ENCODE measurements around the gene THBS2. TPM values are rescaled to one million over a fixed set of nuclear protein-coding genes. Genes with fewer than 3 reads are reported as not detected.

Gene THBS2
- total and polyA plus RNA-seq, 2 donors (not counting 3 experiments of a cell fraction or from before 2014, with no cell fraction given) = 0.08 TPM; not detected in 1

DNA sequence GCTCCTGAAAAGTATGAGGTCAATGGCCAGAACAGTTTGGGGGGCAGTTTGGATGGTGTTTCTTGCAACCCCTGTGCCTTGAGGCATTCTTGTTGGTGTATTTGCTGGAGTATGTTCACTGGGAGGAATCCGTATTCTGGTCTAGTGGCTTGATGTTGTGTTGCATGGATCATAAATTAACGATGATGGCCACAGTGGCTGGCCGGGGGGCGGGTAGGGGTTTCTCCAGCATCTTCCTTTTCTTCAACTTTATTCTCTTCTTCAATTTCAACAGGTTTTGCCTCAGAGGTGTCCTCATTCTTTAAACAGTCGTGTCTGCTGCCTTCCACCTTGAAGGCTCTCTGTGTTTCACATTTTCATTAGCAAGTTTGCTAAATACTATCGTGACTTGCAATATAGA, 43.0 kb upstream of the THBS2 start:
- no peak overlapping the region for H3K4me3 ChIP-seq (replicated peaks in 1 of 3; ENCODE audit: insufficient read depth in 1 of 3, low read depth in 1 of 3, low read length in 3 of 3)
- no peak overlapping the region for H2AFZ ChIP-seq (ENCODE audit: low read depth, low read length)
- no peaks in the 10 kb centered on the region for H3K9me1 ChIP-seq (replicated peaks; ENCODE audit: control insufficient read depth, extremely low read depth, insufficient read depth, low read length)
- no peak for DNase-seq (ENCODE audit: low read depth, low spot score)
- no peaks in the 10 kb centered on the region for H4K20me1 ChIP-seq (replicated peaks; ENCODE audit: control insufficient read depth, extremely low read depth, insufficient read depth, low read length)
- H3K4me1 ChIP-seq (ENCODE audit: control insufficient read depth, extremely low read depth, insufficient read depth, low read length) = no peaks in the 10 kb centered on the region
- ChIA-PET POLR2A (no interaction called here), CTCF (no interaction called here)
- H3K27me3 ChIP-seq (ENCODE audit: control insufficient read depth in 2 of 2, insufficient read depth in 2 of 2, low read length in 2 of 2) = no peaks in the 10 kb centered on the region
- no peaks in the 10 kb centered on the region for H3K79me2 ChIP-seq (ENCODE audit: control insufficient read depth, insufficient read depth, low read length)
- intact Hi-C loops (cut with micrococcal nuclease) (no loop called here), dilution Hi-C loops (cut with MboI; ENCODE audit: extremely low pct_ligation_motif_present, low sequenced_read_pairs) (no loop called here)
- no peak overlapping the region for H3K27ac ChIP-seq (ENCODE audit: insufficient read depth, low read depth, low read length)
- no peaks in the 10 kb centered on the region for H3K36me3 ChIP-seq (ENCODE audit: control insufficient read depth in 2 of 2, extremely low read depth in 1 of 2, insufficient read depth in 2 of 2, low read length in 2 of 2)
- FAIRE-seq = no peak
- no peak overlapping the region for H3K9ac ChIP-seq (replicated peaks; ENCODE audit: extremely low read depth, insufficient read depth, low read length)
- TF ChIP-seq FOS (IDR thresholded peaks at IDR 0.05; ENCODE audit: borderline replicate concordance, insufficient read depth, low read length) (no peak), JUN (IDR thresholded peaks at IDR 0.05; ENCODE audit: borderline replicate concordance, insufficient read depth, insufficient read length, low read depth) (no peak)
- BruUV-seq (replicated peaks) = no TSS peak
- H3K9me3 ChIP-seq (replicated peaks; ENCODE audit: control insufficient read depth, insufficient read depth, low read length) = peaks cover 2% of the 10 kb centered on the region
- H3K4me2 ChIP-seq (ENCODE audit: insufficient read depth, low read length) = no peak overlapping the region

DNA sequence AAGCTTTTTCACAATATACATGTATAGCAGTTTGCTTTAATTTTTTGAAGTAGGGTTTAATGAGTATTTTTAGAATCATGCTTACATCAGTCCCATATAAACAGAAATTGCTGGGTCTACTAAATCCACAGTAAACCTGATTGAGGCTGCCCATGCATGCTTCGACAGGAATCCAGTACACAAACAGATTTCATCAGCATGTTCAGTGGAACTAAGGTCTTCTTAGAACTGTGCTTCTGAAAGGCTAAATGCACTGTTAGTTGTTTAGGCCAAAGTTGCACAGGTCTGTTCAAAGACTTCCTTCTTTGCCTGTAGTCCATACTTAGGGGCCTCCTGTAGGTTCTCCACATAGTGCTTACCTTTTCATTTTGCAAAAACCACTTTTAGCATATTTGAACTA, 42.5 kb upstream of the THBS2 start:
- TF ChIP-seq GATA2 (IDR thresholded peaks at IDR 0.05; ENCODE audit: insufficient read depth, insufficient read length, low read depth, low read length) (no peak), FOS (IDR thresholded peaks at IDR 0.05; ENCODE audit: borderline replicate concordance, insufficient read depth, low read length) (no peak), JUN (IDR thresholded peaks at IDR 0.05; ENCODE audit: borderline replicate concordance, insufficient read depth, insufficient read length, low read depth) (no peak), MYC (IDR thresholded peaks at IDR 0.05; ENCODE audit: low read depth, low read length) (no peak), POLR2AphosphoS5 (IDR thresholded peaks at IDR 0.05; ENCODE audit: insufficient read depth, low read depth, low read length) (no peak), POLR2A (IDR thresholded peaks at IDR 0.05; ENCODE audit: low read depth, low read length) (no peak), EZH2 (IDR thresholded peaks at IDR 0.05; ENCODE audit: borderline replicate concordance, low read depth, low read length, severe bottlenecking) (no peak)
- TF ChIP-seq, protein P1, sequence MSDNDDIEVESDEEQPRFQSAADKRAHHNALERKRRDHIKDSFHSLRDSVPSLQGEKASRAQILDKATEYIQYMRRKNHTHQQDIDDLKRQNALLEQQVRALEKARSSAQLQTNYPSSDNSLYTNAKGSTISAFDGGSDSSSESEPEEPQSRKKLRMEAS (IDR thresholded peaks at IDR 0.05; ENCODE audit: insufficient read depth, insufficient read length) = no peak
- TF ChIP-seq, protein P2, sequence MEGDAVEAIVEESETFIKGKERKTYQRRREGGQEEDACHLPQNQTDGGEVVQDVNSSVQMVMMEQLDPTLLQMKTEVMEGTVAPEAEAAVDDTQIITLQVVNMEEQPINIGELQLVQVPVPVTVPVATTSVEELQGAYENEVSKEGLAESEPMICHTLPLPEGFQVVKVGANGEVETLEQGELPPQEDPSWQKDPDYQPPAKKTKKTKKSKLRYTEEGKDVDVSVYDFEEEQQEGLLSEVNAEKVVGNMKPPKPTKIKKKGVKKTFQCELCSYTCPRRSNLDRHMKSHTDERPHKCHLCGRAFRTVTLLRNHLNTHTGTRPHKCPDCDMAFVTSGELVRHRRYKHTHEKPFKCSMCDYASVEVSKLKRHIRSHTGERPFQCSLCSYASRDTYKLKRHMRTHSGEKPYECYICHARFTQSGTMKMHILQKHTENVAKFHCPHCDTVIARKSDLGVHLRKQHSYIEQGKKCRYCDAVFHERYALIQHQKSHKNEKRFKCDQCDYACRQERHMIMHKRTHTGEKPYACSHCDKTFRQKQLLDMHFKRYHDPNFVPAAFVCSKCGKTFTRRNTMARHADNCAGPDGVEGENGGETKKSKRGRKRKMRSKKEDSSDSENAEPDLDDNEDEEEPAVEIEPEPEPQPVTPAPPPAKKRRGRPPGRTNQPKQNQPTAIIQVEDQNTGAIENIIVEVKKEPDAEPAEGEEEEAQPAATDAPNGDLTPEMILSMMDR (IDR thresholded peaks at IDR 0.05; ENCODE audit: extremely low read depth in 1 of 2, insufficient read depth in 1 of 2, low read depth in 1 of 2, low read length in 2 of 2) = no peak
- no TSS peak for BruUV-seq (replicated peaks)
- dilution Hi-C loops (cut with MboI; ENCODE audit: extremely low pct_ligation_motif_present, low sequenced_read_pairs) (no loop called here), intact Hi-C loops (cut with micrococcal nuclease) (no loop called here)
- Histone ChIP-seq H4K20me1 (replicated peaks; ENCODE audit: control insufficient read depth, extremely low read depth, insufficient read depth, low read length) (no peaks in the 10 kb centered on the region), H3K36me3 (ENCODE audit: control insufficient read depth in 2 of 2, extremely low read depth in 1 of 2, insufficient read depth in 2 of 2, low read length in 2 of 2) (no peaks in the 10 kb centered on the region), H3K4me1 (ENCODE audit: control insufficient read depth, extremely low read depth, insufficient read depth, low read length) (no peaks in the 10 kb centered on the region), H3K4me2 (ENCODE audit: insufficient read depth, low read length) (no peak overlapping the region), H2AFZ (ENCODE audit: low read depth, low read length) (no peak overlapping the region), H3K27me3 (ENCODE audit: control insufficient read depth in 2 of 2, insufficient read depth in 2 of 2, low read length in 2 of 2) (no peaks in the 10 kb centered on the region), H3K79me2 (ENCODE audit: control insufficient read depth, insufficient read depth, low read length) (no peaks in the 10 kb centered on the region), H3K9me3 (replicated peaks; ENCODE audit: control insufficient read depth, insufficient read depth, low read length) (peaks cover 2% of the 10 kb centered on the region), H3K9me1 (replicated peaks; ENCODE audit: control insufficient read depth, extremely low read depth, insufficient read depth, low read length) (no peaks in the 10 kb centered on the region), H3K9ac (replicated peaks; ENCODE audit: extremely low read depth, insufficient read depth, low read length) (no peak overlapping the region), H3K4me3 (replicated peaks in 1 of 3; ENCODE audit: insufficient read depth in 1 of 3, low read depth in 1 of 3, low read length in 3 of 3) (no peak overlapping the region), H3K27ac (ENCODE audit: insufficient read depth, low read depth, low read length) (no peak overlapping the region)
- no peak for DNase-seq (ENCODE audit: low read depth, low spot score)
- CTCF ChIA-PET = no interaction called here
- FAIRE-seq = no peak
- POLR2A ChIA-PET = no interaction called here
